Neuron (in vitro differentiated cells): Measurements from ENCODE around the gene FSTL4.

Experiments
- H2AFZ ChIP-seq: one replicate; pipeline ENCODE4 v1.6.1; 2013; ENCODE audit warnings: low read depth, mild to moderate bottlenecking, inconsistent platforms, low read length, moderate library complexity
- H3K27me3 ChIP-seq: one replicate; pipeline ENCODE4 v1.6.1; 2013; ENCODE audit warnings: low read length; ENCODE audit not compliant: insufficient read depth
- H3K36me3 ChIP-seq: one replicate; pipeline ENCODE4 v1.6.1; 2013; ENCODE audit warnings: low read length; ENCODE audit not compliant: insufficient read depth
- H3K4me1 ChIP-seq: one replicate; pipeline ENCODE4 v1.6.1; 2013; ENCODE audit warnings: low read length; ENCODE audit not compliant: insufficient read depth
- H3K4me3 ChIP-seq: 2 replicates; pipeline ENCODE4 v1.5.1; 2013; ENCODE audit warnings: mild to moderate bottlenecking, low read length, moderate library complexity
- H3K9me3 ChIP-seq: one replicate; pipeline ENCODE4 v1.6.1; 2013; ENCODE audit warnings: low read length

FSTL4 gene

DNA sequence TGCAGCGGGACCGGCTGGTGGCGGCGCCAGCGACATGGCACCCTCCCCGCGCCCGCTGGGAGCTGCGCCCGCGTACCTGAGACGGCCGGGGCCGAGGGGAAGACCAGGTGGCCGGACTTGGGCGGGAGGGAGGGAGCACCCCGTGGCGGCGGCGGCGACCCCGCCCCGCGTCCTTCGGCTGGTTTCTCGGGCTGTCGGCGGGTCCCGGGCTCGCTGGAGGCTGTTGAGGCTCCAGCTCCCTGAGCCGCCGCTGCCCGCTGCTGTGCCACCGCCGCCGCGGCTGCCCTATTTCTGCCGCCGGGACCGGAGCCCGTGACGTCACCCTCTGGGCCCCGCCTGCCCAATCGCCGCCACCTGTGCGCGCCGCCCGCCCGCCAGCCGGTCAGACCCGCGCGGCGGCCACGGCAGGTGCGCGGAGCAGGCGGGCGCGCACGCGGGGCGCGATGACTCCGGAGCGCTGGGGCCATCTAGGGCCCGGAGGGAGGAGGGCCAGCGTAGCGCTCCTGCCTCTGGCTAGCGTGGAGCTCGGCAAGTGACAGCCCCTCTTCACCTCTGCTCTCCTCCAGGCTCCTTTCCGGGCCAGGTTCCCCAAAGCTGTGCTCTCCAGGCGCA is at the start of gene FSTL4:
FSTL4 (minus strand) TSS at position 293 of the 612 bp plus-strand sequence.
- Histone ChIP-seq H3K36me3 (no peaks in the 10 kb centered on the region), H2AFZ (peak within 1 kb of the TSS; percentile 18), H3K9me3 (no peaks in the 10 kb centered on the region), H3K27me3 (peaks cover 61% of the 10 kb centered on the region), H3K4me3 (no peak within 1 kb of the TSS), H3K4me1 (peaks cover 12% of the 10 kb centered on the region)

DNA sequence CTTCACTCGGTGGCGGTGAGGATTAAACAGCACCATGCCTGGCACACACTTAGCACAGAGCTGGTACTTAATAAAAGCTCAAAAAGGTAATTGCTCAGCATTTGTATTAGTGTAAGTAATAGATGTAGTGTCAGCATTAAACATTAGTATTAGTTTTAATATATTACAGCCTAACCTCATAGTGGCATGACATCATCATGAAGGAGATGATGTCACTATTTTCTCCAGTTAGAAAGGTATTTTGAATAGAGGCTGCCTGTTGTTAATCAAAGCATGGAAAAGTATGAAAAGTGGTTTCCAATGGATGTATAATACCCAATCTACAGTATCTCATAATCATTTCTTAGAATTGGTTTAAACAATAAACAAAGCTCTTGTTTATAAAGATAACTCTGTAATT is 49.0 kb upstream of the FSTL4 start:
- H3K36me3 ChIP-seq, result no peaks in the 10 kb centered on the region

DNA sequence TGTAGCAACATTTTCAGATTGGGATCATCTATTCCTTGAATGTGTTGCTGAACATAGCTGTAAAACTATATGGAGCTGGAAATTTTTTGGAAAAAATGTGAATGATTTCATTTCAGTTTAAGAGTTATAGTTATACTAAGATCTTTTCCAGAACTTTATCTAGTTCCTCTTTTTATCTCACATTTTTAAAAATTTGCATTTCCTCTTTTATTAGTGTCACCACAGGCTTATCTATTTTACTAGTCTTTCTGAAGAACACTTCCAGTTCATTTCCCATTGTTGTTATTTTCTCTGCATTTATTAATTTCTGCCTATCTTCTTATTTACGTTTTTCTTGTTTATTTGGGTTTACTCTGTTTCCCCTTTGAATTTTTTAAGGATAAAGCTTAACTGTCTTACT is 46.0 kb upstream of the FSTL4 start:
- no peaks in the 10 kb centered on the region for H3K27me3 ChIP-seq
- no peaks in the 10 kb centered on the region for H3K9me3 ChIP-seq
- H3K36me3 ChIP-seq, result no peaks in the 10 kb centered on the region
- no peak overlapping the region for H3K4me3 ChIP-seq
- H3K4me1 ChIP-seq, result no peaks in the 10 kb centered on the region
- H2AFZ ChIP-seq, result no peak overlapping the region

More for the DNA sequence above, 49.0 kb upstream of the FSTL4 start:
- Histone ChIP-seq H3K9me3 (no peaks in the 10 kb centered on the region), H2AFZ (no peak overlapping the region), H3K27me3 (no peaks in the 10 kb centered on the region), H3K4me1 (no peaks in the 10 kb centered on the region), H3K4me3 (no peak overlapping the region)

DNA sequence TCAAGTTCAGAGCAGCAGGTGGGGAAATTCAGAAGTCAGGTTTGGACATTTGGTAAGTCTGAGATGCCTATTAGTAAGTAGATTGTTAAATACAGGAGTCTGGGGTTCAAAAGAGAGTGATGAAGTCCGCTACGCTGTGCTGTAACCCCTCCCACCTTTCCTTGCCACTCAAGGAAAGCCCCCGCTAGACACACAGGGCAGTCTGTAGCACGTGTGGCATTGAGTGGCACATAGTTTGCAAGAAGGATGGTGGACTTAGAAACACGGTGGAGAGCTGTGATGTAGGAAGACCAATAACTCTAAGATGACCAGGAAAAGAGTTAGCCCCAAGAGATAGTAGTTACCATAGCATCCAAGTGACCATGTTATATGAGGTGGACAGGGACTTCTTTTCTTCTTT is 44.7 kb upstream of the FSTL4 start:
- no peak overlapping the region for H2AFZ ChIP-seq
- no peaks in the 10 kb centered on the region for H3K36me3 ChIP-seq
- no peaks in the 10 kb centered on the region for H3K4me1 ChIP-seq
- H3K27me3 ChIP-seq, result no peaks in the 10 kb centered on the region
- H3K9me3 ChIP-seq, result no peaks in the 10 kb centered on the region
- no peak overlapping the region for H3K4me3 ChIP-seq

DNA sequence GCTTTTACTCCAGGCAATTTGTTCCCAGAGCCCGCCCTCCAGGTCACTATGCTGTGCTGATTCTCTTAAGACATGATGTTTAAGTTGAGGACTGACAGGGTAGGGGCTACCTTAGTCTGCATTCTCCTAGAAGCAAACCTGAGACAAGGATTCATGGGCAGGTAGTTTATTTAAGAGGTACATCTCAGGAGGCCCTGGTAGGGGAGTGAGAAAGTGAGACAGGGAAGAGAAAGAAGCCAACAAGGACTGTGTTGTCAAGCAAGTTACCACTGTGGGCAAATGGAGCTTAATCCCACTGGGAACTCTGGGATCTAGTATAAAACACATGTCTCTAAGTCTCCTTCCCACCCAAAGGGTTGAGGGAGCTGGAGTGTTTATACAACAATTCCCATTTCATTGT is 43.6 kb upstream of the FSTL4 start:
- H3K9me3 ChIP-seq, result no peaks in the 10 kb centered on the region
- no peak overlapping the region for H2AFZ ChIP-seq
- no peaks in the 10 kb centered on the region for H3K36me3 ChIP-seq
- no peaks in the 10 kb centered on the region for H3K4me1 ChIP-seq
- H3K27me3 ChIP-seq, result no peaks in the 10 kb centered on the region
- no peak overlapping the region for H3K4me3 ChIP-seq

DNA sequence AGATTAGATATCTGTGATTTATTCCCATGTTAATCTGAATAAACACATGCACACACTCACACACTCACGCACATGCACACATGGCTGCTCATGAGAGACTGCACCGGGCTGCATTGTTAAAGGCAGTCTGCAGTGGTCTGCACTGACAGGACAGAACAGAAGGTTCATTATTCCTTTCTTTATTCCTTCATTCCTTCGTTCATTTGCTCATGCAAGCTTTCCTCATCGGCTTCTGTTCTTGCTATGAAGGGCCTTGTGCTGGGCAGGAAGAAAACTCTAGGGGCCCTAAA is 41.4 kb upstream of the FSTL4 start:
- no peaks in the 10 kb centered on the region for H3K4me1 ChIP-seq
- H3K27me3 ChIP-seq, result no peaks in the 10 kb centered on the region
- H3K9me3 ChIP-seq, result no peaks in the 10 kb centered on the region
- H2AFZ ChIP-seq, result no peak overlapping the region
- H3K36me3 ChIP-seq, result no peaks in the 10 kb centered on the region
- no peak overlapping the region for H3K4me3 ChIP-seq

DNA sequence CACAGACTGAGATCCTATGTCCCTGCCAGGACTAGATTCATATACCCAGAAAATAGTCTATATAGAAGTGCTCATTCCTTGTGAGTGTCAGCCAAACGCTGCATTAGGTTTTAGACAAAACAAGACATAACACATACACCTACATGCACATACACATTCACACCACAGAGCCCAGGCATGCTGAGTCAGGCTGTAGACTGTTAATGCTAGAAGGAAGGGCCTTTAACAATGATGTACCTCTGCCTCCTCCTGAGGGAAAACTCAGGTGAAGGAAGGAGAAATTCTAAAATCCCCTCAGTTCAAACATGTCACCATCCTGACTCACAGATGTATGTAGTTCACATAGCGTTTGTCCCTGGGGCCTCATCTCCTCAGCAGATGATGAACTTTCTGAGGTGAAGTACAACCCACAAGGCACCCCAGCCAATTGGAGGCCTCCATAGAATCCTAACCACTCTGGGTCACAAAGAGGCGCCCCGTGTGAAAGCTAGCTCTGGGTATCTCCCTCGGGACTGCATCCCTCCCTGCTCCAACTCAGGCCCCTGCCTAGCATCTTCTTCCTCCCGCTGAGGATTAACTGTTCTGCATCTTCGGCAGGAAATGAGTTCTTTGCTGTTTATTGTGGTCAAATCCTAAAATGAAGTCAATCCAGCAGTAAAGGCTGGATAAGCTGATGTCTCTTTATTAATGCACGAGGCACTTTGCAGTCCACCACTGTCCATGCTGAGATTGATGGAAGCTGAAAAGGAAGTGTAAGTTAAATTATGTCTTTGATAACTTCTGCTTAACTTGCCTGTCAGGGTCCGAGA is 40.8 kb upstream of the FSTL4 start:
- H3K4me3 ChIP-seq, result no peak overlapping the region
- no peak overlapping the region for H2AFZ ChIP-seq
- H3K9me3 ChIP-seq, result no peaks in the 10 kb centered on the region
- no peaks in the 10 kb centered on the region for H3K4me1 ChIP-seq
- H3K36me3 ChIP-seq, result no peaks in the 10 kb centered on the region
- H3K27me3 ChIP-seq, result no peaks in the 10 kb centered on the region

DNA sequence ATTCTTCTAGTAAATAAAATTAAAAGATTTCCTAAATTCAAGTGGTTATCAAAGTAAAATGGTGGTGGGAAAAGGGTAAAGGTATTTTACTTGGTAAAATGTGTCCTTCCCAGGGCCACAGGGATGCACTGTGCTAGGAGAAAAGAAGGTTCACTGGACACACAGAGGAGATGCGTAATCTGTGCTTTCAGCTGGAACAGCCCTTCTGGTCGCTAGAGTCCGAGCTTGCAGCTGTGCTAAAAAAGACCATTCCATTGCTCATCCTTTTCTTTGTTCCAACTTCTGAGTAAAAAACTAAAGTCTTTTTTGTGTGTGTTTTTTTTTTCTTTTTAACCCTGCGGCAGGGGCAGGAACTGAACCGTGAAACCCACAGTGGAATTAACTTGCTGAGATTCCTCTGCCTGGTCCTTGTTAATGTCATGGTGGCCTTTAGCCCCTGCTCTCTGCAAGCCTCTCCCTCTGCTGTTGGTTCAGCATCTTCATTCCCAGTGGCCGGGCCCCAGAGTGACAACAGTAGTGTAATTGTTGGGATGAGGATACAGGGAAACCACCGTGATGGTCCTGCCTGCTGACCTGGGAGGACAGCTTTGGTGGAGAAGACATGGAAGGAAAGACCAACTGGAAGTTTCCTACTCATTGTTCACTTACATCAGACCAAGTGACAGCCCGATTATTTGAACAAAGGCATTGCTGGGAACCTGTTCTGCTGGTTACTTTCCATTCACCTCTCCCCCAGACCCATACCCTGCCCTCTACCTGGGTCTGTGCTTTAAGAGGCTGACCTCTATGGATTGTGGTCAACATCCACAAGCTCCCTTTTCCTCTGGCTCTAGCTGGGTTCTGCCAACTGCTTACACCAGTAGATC is 31.9 kb upstream of the FSTL4 start:
- no peaks in the 10 kb centered on the region for H3K36me3 ChIP-seq
- peaks cover 7% of the 10 kb centered on the region for H3K4me1 ChIP-seq
- H3K27me3 ChIP-seq, result no peaks in the 10 kb centered on the region
- no peaks in the 10 kb centered on the region for H3K9me3 ChIP-seq
- no peak overlapping the region for H3K4me3 ChIP-seq
- no peak overlapping the region for H2AFZ ChIP-seq

DNA sequence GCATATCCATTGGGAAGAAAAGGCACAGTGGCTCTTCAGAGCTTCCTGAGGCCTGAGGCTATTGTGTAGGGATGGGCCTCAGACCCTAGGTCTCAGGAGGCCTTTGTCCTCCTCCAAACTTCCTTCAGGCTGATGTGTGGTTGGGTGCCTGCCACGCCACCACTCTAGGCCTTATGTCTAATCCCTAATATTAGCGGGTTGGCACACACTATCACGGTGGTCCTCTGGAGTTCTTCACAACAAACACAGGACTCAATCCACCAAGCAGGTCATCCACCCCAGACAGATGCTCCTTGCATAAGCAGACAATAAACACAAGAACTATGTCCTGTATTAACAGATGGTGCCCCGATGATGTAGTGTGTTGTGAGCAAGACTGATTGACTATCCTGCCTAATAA is 31.0 kb upstream of the FSTL4 start:
- H3K36me3 ChIP-seq, result no peaks in the 10 kb centered on the region
- H3K4me1 ChIP-seq, result peaks cover 7% of the 10 kb centered on the region
- no peaks in the 10 kb centered on the region for H3K27me3 ChIP-seq
- no peaks in the 10 kb centered on the region for H3K9me3 ChIP-seq
- H2AFZ ChIP-seq, result no peak overlapping the region
- no peak overlapping the region for H3K4me3 ChIP-seq

DNA sequence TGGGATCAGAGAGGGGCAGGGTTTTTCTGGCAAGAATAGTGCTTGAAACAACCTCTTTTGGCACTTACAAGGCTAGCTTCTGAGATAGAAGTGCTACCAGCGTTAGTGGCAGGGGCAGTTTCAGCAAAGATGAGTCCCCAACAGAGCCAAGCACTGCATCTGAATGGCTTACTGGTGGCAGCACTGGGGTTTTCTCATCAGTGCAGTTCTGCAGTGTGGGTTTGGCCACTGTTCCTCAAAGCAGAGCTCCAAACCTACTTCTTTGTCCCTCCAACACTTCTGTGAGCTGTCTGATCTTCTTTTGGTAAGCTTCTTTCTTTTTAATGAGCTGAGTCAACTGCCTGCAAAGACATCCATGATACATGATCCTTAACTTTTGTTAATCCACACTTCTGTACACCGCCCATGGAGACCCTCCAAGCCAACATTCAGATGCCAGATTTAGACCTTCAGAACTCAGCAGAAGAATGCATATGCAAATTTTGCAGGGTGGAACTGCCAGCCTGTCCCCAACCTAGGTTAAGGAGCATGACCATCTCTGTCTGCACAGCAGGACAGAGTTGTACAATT is 29.9 kb upstream of the FSTL4 start:
- H3K27me3 ChIP-seq, result no peaks in the 10 kb centered on the region

DNA sequence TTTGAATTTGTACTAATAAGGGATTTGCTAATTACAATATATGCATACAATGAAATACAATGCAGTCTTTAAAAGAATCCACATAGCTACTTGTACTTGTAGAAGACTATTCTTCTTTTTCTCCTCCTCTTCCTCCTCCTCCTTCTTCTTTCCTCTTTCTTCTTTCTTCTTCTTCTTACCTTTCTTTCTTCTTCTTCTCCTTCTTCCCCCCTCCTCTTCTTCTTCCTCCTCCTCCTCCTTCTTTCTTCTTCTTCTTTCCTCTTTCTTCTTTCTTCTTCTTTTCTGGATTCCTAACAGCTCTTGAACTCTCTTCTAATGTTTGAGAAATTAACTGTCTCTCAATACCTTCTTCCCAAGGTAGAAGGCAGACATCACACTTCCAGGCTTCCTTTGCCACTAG is 29.3 kb upstream of the FSTL4 start:
- peaks cover 7% of the 10 kb centered on the region for H3K4me1 ChIP-seq
- no peaks in the 10 kb centered on the region for H3K36me3 ChIP-seq
- no peak overlapping the region for H3K4me3 ChIP-seq
- no peak overlapping the region for H2AFZ ChIP-seq
- no peaks in the 10 kb centered on the region for H3K27me3 ChIP-seq
- no peaks in the 10 kb centered on the region for H3K9me3 ChIP-seq

More for the DNA sequence above, 29.9 kb upstream of the FSTL4 start:
- Histone ChIP-seq H3K9me3 (no peaks in the 10 kb centered on the region), H3K36me3 (no peaks in the 10 kb centered on the region), H2AFZ (no peak overlapping the region), H3K4me3 (no peak overlapping the region), H3K4me1 (peaks cover 7% of the 10 kb centered on the region)

DNA sequence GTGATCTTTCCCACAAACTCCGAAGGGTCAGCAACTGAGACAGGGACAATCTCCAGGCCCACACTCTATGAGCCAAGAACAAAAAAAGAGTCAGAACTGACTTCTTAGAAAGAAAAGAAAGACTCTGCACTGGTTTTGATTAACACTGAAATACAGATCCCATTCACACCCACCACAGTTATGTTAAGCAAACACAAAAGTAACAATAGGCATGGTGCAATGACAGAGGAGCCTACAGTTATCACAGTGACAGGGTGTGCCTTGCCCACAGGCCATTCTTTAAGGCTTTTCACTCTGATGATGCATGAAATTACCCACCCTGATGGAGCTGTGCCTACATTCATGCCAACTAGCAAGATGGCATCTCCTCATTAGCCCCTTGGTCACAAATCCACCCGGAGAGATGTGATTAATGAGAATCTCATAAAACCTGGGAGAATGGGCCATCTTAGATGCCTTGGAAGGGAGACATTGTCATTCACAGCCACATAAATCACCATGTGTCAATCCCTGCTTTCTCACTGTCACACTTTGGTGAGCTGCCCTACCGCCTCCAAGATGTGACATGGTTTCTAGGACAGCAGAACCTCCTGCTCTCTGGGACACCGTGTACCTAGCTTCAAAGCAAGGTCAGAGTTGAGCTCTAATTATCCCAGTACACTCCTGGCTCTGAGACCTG is 27.6 kb upstream of the FSTL4 start:
- Histone ChIP-seq H3K4me3 (no peak overlapping the region), H3K36me3 (no peaks in the 10 kb centered on the region), H2AFZ (no peak overlapping the region), H3K9me3 (no peaks in the 10 kb centered on the region), H3K4me1 (peaks cover 7% of the 10 kb centered on the region), H3K27me3 (no peaks in the 10 kb centered on the region)
